HG03280 (cell line): ENCODE data around the gene PSMD2.

Source experiments
- ATAC-seq: cut with Tn5 transposase; IDR thresholded peaks from one replicate; pipeline ENCODE4 v1.9.1; 2021; ENCODE audit warnings: mild to moderate bottlenecking, moderate library complexity; ENCODE audit not compliant: unreplicated experiment

The PSMD2 gene

DNA sequence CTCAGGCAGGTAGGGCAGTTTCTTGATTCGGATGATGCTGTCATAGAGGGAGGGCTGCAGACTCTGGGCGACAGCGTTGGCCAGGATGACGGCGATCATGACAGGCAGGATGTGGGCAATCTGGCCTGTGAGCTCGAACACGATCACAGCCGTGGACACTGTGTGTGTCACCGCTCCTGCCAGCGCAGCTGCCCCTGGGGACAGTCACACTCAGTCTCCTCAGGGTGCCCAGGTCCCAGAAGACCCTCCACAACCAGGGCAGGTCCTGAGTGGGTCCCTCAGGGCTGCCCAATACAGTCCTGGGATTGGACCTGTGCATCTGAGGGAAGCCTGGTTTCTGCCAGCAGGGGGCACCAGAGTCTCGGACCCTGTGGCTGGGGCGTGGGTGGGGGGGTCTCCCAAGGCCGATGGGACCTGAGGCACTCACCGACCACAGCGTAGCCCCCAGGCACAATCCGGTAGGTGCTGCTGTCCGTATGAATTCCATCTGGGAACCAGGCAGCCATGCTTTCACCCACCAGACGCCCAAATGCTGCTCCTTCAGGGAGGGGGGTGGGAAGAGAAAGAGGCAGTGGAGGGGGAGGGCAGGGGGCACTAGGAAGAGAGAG is 55.2 kb downstream of the PSMD2 start:
- no peak for ATAC-seq

GRCh38 chr3:184354754-184355153 is 55.7 kb downstream of the PSMD2 start:
- no peak for ATAC-seq

DNA sequence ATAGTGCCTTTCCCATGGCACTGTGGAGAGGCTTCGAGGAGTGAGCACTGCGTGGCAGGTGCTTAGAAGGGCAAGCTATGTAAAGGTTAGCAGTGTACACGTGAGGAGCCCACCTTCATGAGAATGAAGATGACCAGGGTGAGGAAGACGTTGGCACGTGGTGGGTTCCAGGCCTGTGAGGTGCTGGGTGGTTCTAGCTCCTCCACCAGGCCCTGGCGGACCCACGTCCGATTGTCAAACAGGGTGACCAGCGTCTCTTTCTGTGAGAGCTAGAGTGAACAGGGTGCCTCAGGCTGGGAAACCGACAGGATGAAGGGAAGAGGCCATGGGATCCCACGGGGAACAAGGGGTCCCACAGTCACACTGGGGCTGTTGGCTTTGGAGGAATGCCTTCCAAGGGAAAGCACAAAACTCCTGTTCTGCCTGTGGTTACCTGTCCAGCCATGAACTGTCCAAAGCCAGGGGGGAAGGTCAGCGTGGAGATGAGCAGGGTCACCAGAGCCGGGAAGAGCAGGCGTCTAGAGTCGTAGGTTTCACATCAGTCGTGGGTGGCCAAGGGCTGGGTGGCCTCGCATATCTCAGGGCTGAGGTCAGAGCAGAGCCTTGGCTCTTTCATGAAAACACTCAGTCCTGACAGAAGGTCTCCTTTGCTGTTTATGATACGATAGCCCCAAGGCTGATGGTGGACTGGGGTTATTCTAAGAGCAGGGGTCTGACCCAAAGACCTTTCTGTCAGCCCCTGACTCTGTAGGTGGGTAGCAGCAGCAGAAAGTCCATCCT is 56.4 kb downstream of the PSMD2 start:
- no peak for ATAC-seq

DNA sequence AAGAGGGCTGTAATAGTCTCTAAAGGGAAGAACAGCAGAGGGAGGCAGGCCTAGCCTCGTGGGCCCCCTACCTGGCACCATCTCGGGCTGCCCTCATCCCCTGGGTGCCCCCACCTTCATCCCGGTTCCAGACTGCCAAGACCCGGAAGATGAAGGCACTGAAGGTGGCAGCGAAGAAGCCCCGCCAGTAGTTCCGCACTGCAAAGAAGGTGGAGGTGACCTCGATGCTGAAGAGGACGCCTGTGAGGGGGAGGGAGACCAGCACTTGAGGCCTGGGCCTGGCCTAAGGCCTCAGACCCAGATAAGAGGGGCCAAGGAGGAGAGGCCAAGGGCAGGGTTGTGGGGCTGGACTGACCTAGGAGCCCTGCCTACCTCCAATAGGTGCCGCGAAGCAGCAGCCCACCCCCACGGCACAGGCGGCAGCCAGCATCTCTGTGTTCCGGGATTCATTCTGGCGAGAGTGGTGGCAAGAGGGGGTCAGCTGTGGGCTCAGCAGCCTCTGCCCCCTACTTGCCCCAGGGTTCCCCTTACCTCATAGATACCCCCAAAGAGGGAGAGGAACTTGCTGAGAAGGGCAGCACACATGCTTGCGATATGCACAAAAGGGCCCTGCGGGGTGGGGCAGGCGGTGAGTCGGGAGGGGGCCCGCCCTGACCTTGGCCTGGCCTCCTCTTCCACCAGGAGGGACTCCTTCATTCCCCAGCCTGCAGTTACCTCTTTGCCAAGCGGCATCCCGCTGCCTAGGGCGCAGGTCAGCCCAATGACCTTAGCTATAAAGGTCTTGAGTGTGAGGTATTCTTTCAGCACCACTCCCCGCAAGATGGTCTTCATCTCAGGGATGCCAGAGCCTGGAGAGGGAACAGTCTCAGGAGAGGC is 58.4 kb downstream of the PSMD2 start:
- ATAC-seq = no peak

GRCh38 chr3:184358124-184358767 is 59.2 kb downstream of the PSMD2 start:
- ATAC-seq = no peak
